Ovary (tissue), 3 donors: Measurements from ENCODE around the gene RAB11FIP2.

ENCODE experiments used
- CTCF ChIP-seq, 3 donors: fragments of 450-650 bp in 2 of 3; fragments of 200-600 bp in 1 of 3; IDR thresholded peaks; one replicate each; pipeline versions ENCODE4 v1.5.1 to v1.8.0; 2016 to 2022; ENCODE audit warnings: antibody characterized with exemption in 3 of 3, mild to moderate bottlenecking in 1 of 3
- POLR2A ChIP-seq: fragments of 450-650 bp; IDR thresholded peaks from one replicate; pipeline ENCODE4 v1.6.1; 2017; ENCODE audit warnings: antibody characterized with exemption, mild to moderate bottlenecking, moderate library complexity
- donor health status: DM: no; HTN: no; CAD: no.

GRCh38 chr10:117969592-117969991 is 77.1 kb downstream of the RAB11FIP2 start:
- TF ChIP-seq CTCF (IDR thresholded peaks at IDR 0.05): no peak
- TF ChIP-seq POLR2A: no peak
